GM18520 (cell line): ENCODE measurements around the gene C10orf67.
"Not testable (repeated sequence)": the region's sequence is repeated elsewhere in the genome, so short reads cannot be mapped to it uniquely, and the experiment has no call there.

Source experiments
- ATAC-seq: cut with Tn5 transposase; IDR thresholded peaks from one replicate; pipeline ENCODE4 v1.9.1; 2021; ENCODE audit not compliant: unreplicated experiment

Gene C10orf67

DNA sequence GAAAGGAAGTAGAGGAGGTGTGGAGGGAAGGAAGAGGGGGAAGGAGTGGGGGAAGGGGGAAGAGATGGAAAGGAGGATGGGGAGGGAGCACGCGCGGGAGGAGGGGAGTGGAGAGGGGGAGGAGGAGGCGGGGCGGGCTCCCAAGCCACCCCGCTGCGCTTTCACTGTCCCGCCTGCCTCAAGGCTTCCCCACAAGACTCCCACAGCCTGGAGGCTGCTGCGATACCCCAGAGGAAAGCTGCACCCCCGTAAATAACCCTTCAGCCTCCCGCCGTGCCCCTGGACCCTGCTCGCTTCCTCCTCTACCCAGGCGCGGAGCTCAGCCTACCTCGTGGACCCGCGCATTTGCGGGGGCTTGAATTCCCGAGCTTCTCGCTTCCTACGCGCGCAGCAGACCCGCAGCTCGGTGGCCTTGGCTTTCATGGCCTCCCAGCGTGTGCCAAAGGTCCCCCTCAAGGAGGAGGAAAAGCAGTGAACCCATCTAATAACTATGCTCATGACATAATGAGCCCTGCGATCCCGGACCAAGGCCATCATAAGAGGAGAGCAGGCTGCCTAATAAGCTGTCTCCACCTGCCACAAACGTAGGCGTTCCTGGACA lies at the start of gene C10orf67:
TSS of gene C10orf67 (minus strand) at position 557 of the 601 bp plus-strand sequence. CDS start at position 534, 23 bp downstream.
- ATAC-seq = no peak

DNA sequence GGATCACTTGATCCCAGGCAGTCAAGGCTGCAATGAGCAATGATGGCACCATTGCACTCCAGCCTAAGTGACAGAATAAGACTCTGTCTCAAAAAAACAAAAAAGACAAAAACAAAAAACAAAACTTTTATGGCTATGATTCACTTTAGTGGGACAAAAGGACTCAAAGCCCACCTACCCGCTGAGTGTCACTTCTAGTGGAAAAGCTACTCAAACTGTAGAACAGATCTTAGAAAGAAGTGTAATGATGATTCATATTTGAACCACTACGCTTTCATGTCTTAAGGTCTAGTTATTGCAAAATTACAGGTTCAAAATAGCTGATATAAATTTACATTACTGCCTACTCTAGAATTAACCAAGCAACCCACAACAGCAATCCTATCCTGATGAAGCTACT lies 47.2 kb upstream of the C10orf67 start:
- ATAC-seq = no peak

DNA sequence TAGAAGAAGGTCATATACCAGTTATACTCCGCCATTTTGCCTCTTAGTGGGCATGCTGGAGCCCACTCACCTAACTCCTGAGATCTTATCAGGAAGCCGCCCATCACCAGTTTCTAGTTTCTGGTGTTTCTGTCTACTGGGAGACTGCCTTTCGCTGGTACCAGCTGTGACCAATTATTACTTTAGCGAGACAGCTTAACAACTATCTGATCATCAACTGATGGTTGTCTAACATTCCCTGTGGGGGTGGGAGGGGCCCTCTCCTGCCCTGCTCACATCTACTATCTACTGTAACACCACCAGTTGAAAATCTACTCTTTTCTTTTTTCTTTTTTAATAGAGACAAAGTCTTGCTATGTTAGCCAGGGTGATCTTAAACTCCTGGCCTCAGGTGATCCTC lies 46.2 kb upstream of the C10orf67 start:
- ATAC-seq = no peak

DNA sequence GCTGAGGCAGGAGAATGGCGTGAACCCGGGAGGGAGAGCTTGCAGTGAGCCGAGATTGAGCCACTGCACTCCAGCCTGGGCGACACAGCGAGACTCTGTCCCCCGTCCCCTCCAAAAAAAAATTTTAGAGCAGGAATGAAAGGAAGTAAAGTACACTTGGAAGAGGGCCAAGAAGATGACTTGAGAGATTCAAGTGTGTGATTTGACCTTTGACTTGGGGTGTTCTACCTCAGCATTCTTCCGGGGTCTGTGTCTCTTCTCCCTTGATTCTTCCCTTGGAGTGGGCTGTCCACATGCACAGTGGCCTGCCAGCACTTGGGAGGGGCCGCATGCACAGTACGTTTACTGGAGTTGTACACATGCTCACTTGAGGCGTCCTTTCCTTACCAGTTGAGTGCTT lies 45.8 kb upstream of the C10orf67 start:
- not testable (repeated sequence) for ATAC-seq

DNA sequence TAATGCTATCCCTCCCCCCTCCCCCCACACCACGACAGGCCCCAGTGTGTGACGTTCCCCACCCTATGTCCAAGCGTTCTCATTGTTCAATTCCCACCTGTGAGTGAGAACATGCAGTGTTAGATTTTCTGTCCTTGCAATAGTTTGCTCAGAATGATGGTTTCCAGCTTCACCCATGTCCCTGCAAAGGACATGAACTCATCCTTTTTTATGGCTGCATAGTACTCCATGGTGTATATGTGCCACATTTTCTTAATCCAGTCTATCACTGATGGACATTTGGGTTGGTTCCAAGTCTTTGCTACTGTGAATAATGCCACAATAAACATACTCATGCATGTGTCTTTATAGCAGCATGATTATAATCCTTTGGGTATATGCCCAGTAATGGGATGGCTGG lies 42.9 kb upstream of the C10orf67 start:
- ATAC-seq = not testable (repeated sequence)

DNA sequence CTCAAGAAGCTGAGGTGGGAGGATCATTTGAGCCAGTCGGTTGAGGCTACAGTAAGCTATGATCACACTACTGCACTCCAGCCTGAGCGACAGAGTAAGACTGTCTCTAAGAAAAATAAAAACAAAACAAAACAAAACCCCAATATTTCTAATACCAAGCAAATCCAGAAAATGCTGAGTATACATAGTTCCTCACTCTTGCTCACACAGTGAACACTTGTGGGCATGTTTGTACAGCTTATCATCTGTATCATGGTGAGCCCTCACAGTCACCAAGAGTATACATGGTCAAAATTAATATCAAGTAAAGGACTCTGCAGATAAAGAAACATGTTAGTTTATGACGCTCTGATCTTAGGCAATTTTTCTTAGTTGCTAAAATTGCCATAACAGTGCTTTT lies 41.5 kb upstream of the C10orf67 start:
- no peak for ATAC-seq

DNA sequence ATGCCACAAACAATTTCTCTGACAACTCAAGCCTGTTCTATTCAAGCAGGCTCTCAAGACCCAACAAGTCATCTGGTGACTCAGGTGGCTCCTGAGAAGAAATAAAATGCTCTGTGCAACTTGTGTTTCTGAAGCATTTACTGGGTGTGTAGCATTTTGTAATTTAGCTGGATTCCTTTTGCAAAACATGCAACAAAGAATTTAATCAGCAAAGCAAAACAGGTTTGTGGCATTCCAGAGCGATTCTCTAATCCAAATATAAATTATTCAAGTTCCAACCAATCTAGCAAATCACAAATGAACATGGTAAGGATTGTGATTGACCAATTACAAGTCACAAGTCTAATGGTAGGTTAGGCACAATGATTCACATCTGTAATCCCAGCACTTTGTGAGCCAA lies 39.8 kb upstream of the C10orf67 start:
- no peak for ATAC-seq

DNA sequence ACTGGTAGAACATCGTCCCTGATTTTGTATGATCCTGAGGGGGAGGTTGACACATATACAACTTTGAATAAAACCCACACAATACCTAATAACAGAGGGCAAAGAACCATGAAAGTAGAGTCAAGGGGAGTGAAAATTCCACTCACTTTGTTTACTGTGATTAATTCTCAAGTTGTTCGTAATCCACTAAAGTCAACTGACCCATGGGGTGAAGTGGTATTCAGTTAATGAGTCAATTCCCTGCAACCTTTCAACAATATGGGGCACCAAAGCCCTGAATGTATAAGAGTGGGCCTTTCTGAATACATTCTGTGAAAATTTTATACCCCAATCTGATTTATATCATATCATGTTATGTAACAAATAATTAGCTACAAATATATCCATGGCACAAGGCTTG lies 39.0 kb upstream of the C10orf67 start:
- no peak for ATAC-seq

DNA sequence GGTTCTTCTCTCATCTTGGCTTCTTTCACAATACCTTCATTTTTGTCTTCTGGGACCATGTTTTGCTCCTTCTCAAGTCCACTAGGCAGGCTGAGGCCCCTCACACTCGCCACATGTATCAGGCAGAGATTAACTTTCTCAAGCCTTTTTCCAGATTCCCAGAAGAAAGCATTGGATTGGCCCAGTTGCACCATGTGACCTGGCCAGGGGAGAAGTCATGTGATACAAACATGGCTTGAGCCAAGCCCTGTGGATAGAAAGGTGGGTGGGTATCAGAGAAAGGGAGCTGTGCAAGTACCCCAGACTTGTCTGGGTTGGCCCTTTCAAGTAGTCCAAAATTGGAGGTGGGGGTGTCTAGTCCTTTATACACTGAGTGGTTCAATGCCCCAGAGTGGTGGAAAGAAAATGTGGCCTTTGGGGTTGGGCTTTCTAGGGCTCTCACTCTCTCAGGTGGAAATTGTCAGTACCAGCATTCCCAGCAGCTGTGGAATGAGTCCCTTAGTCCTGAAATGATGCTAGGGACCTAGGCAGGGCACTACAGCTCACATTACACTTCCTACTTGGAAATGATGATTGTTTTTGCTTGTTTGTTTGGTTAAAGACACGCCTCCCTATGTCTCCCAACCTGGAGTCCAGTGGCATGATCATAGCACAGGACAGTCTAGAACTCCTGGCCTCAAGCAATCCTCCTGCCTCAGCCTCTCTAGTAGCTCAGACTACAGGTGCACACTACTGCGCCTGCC lies 36.9 kb upstream of the C10orf67 start:
- no peak for ATAC-seq

DNA sequence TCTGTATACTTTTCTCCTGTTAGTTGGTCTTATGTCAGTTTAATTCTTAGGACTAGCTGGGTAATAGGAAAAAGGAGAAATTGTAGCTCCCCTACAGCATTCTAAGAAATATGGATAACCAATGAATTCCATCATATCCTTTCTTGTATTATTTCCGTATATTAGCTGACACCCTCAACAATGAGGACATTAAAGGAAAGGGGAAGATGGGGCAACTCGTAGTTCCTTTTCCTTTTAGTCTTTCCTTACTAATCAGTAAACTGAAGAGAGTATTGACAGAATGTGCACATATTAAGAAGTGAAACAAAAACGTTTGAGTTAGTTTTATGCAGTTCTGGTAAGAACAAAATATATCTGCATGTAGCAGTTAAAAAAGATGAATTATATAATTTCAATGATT lies 35.1 kb upstream of the C10orf67 start:
- ATAC-seq = no peak

DNA sequence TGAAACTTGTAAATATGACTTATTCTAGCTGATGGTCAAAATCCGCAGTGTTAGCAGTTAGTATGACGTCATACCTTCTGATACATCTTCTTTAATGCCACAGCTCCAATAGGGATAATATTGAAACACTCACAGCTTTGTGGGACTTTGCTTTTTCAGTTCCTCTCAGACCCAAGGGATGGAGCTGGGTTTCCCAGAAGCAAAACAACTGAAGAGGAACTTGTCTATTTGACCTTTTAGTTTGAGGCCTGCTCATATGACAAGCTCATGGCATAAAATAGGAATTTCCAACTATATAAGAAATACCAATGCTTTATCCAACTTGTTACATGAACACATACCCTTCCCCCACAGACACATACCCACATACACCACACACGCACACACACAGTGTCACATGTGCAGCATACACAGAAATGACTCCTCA lies 31.6 kb upstream of the C10orf67 start:
- ATAC-seq = no peak

DNA sequence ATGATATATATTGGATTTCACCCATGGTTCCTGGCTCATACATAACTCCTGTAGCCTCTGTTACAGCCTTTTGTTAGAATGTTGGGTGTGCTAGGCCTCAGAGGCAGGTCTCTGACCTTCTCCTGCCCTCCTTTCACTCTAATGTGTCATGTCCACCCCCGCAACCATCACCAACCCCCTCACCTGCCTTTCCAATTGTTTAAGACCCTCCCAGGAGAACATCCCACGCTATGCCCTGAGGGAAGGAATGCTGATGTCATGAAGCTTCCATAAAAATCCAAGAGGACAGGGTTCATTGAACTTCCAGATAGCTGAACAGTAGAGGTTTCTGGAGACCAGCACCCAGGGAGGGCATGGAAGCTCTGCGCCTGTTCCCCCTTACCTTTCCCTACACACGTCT lies 30.8 kb upstream of the C10orf67 start:
- ATAC-seq = no peak

DNA sequence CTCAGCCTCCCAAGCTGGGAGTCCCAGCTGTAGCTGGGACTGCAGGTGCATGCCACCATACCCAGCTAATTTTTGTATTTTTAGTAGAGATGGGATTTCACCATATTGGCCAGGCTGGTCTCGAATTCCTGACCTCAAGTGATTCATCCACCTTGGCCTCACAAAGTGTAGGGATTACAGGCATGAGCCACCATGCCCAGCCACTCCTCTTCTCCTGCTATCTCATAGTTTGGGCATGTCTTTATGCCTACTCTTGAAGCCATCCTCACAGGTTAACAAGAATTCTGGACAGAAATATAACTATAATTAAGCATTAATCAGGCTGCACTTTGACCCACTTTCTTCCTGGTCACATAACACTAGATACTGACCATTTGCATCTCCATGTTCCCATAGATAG lies 28.6 kb upstream of the C10orf67 start:
- ATAC-seq = no peak

DNA sequence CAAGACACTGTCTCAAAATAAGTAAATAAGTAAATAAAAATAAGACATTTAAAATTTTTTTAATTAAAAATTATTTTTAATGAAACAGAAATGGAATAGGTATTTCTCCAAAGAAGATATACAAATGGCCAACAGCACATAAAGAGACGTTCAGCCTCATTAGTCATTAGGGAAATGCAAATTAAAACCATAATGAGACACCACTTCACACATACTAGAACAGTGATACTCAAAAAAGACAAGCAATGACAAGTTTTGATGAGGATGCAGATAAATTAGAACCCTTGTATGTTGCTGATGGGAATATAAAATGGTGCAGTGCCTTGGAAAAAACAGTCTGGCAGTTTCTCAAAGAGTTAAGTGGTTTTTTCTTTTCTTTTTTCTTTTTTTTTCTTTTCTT lies 26.5 kb upstream of the C10orf67 start:
- peak; percentile 46 for ATAC-seq

DNA sequence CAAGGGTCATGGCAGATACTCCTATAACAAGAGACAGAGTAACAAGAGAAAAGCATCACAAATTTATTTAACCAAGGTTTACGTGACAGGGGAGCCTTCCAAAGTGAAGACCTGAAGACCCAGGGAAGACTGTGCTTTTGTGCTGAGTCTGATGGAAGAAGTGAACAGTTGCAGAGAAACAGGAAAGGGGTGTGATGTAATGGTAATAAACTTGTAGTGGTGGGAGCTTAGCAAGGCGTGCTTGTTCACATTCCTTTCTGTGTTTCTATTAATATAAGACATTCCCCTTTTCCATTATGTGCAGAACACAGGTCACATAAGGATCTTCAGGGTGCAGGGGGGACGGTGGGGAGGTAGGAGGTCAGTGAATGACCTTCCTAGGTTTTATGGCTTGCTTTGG lies 25.5 kb upstream of the C10orf67 start:
- ATAC-seq = no peak

DNA sequence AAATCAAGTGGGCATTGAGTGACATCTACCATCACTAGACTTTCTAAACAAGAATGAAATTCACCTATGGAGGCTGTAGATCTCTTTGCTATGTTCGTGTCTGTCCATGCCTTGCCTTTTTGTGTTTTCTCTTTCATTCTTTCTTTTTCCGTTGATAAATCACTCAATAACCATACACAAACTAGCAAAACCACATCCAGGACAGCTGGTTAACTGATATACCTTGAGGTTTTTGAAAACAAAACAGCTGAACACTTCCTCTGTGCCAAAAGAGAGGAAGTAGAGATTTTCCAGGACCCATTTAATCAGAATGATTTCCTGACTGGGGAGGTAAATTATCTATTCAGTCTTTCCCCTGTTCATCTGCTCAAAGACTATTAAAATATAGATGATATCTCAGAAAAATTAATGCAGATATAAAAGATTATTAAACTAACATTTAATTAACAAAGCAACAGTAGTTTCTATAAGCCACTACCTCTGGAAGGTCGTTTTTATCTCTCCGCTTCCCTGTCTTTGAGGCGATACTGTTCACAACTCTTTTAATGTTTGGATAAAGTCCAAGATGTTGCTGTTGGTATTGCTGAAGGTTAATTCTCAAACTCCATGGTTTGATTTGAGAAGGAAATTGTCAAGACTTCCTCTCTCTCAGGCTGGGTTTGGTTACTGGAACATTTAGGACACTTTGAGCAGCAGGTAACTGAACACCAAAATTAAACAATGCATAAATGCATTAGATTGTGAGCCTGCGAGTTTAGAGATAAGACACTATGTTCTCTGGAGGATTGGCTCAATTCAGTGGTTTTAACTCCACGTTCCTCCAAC lies 24.4 kb upstream of the C10orf67 start:
- ATAC-seq = peak; percentile 55

DNA sequence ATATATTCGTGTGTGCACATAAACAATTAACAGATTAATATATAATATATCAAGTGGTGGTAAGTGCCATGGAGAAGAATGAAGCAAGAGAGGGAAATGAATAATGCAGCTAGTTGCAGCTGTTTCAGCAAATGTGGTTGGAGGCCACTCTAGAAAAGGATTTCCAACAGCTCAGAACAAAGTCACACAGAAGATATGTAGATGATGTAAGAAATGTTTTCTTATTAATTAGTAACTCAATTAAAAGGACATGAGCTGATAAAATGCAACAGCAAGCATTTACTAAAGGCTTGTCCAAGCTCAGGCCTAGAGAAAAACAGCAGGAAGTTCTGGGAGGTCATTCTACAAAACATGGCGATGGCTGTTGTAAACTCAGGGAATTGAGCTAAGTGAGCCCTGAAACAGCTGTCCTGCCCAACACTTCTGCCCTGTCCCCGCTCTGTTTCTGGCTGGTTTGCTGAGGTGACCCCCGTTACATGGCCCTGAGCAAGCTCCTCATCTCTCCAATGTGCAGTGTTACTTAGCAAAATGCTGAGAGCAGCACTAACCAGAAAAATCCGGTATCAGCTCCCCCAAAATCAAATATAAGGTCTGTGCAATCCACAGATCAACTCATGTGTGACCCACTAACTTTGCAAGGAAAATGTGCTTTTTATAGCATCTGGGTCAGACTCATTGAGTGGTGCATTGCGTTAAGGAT lies 23.4 kb upstream of the C10orf67 start:
- ATAC-seq = no peak

DNA sequence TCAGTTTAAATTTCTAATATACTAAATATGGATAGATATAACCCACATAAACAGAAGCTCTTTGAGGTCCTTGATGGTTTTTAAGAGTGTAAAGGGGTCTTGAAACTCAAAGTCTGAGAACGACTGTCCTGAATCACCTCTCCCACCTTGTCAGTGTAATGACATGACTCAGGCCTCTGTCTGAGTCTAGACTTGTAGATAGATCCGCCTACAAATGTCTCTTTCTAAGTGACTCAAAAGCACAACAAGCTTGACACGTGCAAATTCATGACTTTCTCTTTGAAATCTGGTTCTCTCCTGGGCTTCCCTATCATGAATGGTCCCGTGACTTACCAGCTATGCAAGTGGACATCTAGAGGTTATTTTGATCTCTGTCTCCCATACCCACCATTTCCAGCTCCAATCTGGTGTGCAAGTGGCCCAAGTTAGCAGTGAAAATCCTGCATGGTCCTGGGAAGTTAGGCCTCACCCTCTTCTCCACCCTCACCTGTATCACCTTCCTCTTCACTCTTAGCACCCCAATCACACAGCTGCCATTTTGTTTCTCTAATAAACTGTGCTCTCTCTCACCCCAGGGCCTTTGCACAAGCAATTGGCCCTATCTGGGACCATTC lies 20.9 kb upstream of the C10orf67 start:
- peak; percentile 32 for ATAC-seq

DNA sequence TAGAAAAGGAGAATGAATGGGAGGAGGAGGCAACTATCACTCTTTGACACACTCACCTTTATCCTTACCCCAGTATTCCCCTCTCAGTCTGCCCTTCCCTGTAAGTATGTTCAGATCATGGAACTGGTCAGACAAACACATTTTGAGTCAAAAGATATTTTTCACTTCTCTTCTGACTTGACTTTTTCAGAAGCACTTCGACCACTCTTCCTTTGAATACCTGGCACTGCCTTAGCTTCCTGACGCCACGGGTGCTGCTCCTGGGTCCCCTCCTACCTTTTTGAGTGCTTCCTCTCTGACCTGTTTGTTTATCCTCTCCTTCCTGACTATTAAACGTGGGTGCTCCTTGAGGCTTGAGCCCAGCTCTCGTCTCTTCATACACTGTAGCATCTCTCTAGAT lies 19.8 kb upstream of the C10orf67 start:
- ATAC-seq = no peak

DNA sequence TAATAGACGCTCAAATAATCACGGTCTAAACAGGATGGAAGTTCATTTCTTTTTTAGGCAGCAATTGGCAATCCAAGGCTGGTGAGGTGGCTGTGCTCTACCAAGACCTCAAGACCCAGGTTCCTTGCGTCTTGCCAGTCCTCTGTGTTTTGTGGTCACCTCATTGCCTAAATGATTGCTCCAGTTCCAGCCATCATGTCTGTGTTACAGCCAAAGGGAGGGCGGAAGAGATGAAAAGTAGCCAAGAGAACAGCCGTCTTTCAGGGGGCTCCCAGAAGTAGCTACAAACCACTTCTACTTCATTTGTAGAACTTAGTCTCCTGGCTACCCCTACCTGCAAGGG lies 19.2 kb upstream of the C10orf67 start:
- ATAC-seq = no peak
